DND-41 (cell line): Measurements from ENCODE around the gene ITPRID1.

Experiments used
- EZH2 ChIP-seq: IDR thresholded peaks from 3 replicates; pipeline ENCODE4 v1.6.1; 2012; ENCODE audit warnings: borderline replicate concordance, low read depth, mild to moderate bottlenecking, moderate library complexity, low read length, inconsistent platforms; ENCODE audit not compliant: severe bottlenecking
- TF ChIP-seq, protein P1 (sequence below): IDR thresholded peaks from 2 replicates; pipeline ENCODE4 v1.5.1; 2012; ENCODE audit warnings: borderline replicate concordance, low read length, moderate library complexity, mild to moderate bottlenecking; ENCODE audit not compliant: poor library complexity, severe bottlenecking; ENCODE audit errors: extremely low read depth

GRCh38 chr7:31497516-31497915, 16.4 kb upstream of the ITPRID1 start:
- TF ChIP-seq, protein P1, sequence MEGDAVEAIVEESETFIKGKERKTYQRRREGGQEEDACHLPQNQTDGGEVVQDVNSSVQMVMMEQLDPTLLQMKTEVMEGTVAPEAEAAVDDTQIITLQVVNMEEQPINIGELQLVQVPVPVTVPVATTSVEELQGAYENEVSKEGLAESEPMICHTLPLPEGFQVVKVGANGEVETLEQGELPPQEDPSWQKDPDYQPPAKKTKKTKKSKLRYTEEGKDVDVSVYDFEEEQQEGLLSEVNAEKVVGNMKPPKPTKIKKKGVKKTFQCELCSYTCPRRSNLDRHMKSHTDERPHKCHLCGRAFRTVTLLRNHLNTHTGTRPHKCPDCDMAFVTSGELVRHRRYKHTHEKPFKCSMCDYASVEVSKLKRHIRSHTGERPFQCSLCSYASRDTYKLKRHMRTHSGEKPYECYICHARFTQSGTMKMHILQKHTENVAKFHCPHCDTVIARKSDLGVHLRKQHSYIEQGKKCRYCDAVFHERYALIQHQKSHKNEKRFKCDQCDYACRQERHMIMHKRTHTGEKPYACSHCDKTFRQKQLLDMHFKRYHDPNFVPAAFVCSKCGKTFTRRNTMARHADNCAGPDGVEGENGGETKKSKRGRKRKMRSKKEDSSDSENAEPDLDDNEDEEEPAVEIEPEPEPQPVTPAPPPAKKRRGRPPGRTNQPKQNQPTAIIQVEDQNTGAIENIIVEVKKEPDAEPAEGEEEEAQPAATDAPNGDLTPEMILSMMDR, result no peak
- TF ChIP-seq EZH2, result no peak
